HG03045 (cell line): ENCODE results near the gene LYSMD2.

ENCODE experiments used
- ATAC-seq: cut with Tn5 transposase; IDR thresholded peaks from one replicate; pipeline ENCODE4 v1.9.1; 2021; ENCODE audit warnings: mild to moderate bottlenecking, moderate library complexity; ENCODE audit not compliant: unreplicated experiment

LYSMD2 gene

DNA sequence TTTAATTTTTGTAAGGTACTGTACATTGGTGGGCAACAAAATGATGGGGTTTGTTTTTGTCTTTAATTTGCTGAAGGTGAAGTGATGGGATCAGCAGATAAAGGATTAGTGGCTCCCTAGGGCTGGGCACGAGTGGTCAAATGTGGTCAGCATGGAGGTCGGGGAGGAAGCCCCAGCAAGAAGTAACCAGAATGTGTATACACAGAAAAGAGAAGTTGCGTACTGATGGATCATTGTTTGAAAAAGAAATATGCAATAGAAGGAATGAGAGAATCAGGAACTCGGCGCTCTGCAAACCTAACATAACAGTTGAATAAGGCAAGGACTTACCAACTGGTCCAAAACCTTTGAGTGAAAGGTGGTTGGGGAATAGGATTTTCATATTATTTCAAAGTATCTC lies 15.4 kb upstream of the LYSMD2 start:
- ATAC-seq: no peak

DNA sequence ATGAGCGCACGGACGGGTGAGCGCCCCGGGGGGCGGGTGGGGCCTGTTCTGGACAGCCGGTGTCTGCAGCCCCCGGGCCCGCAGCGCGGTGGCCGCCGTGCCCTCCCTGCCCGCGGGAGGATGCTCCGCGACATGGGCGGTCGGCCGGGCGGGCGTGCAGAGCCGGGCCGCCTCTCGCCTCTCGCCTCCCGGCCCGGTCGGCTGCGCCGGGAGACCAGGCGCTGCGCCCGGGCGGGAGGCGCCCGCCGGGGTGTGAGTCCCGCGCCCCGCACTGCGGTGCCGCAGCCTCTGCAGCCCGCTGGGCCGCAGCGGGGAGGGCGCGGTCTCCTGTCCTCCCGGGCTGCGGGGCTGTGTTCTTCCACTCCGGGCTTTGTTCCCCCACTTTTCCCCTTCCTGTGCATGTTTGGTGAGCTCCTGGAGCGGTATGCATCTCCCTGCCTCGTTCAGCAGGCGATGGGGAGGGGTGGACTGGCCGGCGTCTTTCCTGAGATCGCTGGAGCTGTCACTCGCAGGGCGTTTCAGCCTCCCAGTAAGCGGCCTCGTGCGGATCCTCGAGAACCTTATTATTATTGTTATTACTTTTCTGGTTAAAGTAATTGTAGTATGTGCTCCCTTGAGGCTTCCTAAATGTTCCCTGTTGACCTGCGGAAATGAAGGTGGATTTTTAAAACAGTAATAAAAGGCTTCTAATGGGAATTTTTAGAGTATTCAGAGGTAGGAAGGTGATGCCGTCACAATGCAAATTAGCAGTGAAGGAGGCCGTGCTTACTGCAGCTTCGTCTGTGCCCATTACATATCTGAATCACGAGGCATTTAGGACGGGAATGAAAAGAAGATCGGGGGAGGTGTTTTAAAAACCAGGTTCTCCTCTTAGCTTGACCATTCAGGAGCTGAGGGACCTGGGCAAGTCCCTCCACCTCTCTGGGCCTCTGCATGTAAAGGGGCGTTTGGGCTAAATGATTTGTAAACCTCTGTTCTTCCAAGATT lies 14.5 kb upstream of the LYSMD2 start:
- ATAC-seq: peak; percentile 38

DNA sequence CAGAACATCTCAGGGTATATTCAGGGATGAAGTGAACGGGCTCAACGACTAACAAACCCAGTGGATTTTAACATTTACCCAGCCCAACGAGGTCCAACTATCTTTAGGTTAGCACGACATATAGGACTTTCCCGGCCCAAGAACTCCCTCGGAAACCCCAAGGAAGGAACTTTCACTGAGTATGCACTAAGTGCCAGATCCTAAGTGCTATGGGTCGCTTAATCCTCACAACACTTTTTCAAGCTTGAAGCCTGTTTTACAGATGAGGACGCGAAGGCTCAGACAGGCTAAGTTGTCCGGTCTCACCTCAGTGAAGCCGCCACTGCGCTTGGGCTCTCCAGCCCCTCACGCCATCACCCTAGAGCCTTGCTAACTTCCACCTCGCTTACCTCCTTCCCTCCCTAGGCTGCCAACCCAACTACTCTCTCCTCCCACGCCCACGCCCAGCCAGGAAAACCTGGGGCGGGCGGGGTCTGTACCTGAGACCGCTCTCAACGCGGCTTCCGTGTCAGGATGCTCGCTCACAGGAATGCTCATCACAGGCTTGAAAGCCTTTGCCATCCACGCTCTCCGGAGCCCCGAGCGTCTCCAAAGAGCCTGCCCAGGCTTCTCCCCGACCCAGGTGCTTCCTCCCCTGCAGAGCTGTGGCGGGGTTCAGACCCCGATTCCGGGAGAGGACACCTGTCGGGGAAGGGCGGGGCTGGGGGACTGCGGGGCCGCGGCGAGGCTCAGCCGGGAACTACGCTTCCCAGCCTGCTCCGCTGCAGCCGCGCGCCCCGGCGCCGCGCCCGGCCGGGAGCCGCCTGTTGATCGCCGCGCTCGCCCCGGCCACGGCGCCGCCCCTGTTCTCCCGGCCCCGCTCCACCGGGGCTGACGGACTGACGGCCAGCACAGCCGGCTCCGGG lies 13.6 kb upstream of the LYSMD2 start, which contains the start of gene TMOD2:
Gene TMOD2 (plus strand): TSS at position 806 of the 905 bp plus-strand sequence. CDS start 14,845 bp downstream, outside the sequence.
- peak; percentile 79 for ATAC-seq

DNA sequence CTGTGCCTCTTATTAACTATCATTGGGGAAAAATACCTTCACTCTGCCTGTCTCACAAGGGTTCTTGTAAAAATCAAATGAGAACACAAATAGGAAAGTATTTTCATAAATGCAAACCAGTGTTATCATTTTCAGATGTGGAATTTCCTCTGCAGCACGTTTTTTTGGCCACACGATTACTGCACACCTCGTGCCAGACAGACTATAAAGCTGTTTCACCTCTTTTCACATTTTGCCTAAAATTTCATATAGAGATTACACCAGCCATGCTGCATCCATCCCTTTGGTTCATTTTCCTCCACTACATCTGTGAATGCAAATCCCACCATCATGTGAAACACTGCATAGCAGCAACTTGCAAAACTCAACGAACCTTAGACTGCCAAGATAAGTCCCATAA lies 12.7 kb upstream of the LYSMD2 start:
- ATAC-seq: no peak

DNA sequence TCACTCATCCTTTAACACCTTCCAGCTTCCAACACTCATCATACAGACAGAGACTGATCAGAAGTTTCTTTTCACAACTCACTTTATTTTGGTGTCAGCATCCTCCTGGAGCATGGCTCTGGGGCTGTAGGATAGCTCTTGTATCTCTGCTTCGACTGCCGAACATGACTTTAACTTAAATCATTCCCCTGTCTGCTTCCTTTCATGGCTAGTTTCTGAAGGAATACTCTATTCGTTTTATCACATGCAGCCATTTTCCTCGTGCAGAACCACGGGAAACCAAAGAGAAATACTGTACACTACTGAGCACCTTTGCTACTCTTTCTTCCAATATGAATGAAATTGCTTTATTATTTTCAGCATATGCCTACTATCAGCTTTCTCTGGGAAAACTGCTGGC lies 11.9 kb upstream of the LYSMD2 start:
- ATAC-seq: no peak

DNA sequence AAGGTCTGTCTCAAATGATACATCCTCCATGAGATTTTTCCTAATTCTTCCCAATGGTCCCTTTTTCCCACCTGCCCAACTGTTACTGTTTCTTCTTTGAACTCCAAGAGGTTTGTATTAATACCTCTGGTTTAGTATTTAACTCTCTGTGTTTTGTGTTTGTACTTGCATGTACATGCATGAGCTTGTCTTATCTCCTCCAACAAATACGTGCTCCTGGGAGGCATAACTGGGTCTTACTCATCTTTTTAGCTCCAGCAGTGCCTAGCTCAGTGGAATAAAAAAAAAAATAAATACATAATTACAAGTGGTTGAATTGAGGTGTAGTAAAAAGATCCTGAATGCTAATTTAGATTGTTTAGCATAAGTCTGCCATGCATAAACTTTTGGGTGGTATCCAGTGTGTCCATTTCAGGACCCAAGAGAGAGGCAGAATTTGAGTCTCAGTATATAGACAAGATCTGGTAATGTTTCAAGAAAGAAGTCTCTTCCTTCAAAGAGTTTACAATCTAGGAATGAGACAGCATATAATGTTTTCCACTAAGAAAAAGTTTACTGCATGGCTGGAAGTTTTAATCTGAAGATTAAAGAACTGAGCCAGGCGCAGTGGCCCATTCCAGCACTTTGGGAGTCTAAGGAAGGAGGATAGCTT lies 1.7 kb upstream of the LYSMD2 start:
- ATAC-seq: no peak

DNA sequence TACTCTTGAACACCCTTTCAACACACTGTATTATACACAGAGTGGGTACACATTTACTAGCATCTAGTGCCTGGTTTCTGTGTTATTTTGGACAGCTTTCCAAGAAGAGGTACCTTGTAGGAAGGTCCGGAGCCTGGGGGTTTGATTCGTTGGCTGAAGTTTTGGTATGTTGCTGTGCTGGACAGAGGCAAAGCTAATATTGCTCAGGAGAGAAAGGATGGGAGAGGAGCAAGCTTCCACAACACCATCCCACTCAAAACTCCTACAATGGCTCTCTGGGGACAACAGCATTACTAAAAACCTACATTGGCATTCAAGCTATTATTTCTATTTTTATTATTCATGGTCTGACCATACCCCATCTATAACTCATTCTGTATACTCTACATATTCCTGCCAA lies 1.1 kb upstream of the LYSMD2 start:
- ATAC-seq: no peak

DNA sequence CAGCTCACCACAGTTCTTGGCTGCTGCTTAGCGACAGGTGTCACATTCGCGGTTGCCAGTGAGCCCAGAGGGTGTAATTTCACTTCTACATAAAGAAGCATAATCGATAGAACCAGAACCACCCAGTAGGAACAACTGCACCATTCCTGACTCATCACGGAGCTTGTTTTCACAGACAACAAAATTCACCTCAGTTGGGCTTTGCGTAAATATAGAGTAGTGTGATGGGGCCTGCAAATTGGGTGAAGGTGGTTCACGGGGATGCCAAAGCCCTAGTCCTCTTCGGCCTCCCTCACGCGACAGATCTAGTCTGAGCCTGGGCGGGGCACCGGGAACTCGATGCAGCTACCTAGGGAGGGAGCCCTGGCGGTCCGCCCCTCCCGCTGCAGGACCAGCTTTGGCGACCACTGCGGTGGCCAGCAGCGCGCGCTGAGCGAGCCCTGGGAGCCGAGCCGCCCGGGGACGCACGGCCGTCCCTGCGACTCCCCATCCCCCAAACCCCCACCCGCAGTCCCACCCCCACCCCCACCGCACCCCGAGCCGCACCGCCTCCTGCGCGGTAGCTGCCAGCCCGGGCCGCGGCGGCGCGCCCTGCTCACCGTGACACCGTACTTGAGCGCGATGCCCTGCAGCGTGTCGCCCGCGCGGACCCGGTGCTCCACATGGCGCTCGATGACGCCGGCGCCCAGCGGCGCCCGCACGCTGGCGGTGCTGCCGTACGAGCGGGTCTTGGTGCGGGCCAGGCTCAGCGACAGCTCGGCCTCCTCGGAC lies 519 bp downstream of the LYSMD2 start:
- ATAC-seq: peak; percentile 30

DNA sequence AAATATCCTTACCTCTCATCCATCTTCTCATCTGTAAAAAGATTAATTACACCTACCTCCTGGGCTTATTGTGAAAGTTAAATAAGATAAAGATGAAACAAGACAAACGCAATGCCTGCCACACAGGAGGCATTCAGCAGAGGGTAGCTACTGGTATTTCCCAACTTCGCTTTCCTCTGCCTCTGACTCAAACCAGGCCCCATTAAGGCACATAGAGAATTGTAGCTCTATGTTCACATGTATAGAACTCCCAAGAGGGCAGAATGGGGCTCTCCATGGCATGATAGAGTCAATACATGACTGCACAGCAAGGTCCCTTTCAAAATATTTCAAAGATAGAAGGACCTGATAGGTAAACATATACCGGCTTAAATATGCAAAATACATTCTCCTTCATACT lies 1.4 kb downstream of the LYSMD2 start:
- no peak for ATAC-seq

DNA sequence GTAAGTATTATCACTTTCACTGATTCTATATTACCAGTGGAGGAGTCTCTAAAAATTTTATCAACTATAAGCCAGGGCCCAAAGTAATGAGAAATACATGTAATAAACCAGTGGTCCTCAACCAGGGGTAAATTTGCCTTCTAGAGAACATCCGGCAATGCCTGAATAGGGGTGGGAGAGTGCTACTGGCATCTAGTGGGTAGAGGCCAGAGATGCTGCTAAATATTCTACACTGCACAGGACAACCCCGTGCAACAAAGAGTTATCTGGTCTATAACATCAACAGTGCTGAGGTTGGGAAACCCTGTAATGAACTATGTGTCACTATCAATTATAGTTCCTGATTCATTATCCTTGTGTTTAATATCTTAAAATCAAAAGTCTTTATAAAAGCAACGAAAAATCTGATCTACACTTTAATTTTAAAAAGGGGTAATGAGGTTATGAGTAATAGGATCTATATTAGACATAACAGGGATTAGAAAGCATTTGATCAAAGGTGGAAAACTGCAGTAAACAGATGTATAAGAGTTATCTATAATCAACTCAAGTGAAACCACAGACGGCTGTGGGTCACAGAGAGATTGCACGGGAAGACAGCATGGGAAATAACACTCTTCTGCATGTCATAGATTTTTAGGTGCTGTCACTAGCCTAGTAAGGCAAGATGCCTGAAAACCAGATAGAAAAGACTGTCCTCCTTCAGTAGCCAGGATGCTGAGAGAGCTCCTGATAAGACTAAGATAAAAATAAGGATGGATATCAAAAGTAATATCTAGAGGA lies 2.0 kb downstream of the LYSMD2 start:
- no peak for ATAC-seq

DNA sequence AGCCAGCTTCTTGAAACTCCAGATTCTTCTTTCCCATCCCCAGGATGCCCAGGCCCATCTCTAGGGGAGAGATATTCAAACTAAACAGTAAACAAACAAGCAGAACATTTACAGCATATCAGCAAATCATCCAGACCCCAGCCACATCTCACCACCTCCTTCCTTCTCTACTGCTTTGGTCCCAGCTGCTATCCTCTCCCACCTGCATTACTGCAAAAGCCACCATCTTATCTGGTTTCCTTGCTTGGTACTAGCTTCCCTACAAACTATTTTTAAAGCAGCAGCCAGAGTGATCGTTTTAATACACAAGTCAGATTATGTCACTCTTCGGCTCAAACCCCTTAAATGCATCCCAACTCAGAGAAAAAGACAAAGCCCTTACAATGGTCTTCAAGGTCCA lies 4.8 kb downstream of the LYSMD2 start:
- ATAC-seq: no peak

DNA sequence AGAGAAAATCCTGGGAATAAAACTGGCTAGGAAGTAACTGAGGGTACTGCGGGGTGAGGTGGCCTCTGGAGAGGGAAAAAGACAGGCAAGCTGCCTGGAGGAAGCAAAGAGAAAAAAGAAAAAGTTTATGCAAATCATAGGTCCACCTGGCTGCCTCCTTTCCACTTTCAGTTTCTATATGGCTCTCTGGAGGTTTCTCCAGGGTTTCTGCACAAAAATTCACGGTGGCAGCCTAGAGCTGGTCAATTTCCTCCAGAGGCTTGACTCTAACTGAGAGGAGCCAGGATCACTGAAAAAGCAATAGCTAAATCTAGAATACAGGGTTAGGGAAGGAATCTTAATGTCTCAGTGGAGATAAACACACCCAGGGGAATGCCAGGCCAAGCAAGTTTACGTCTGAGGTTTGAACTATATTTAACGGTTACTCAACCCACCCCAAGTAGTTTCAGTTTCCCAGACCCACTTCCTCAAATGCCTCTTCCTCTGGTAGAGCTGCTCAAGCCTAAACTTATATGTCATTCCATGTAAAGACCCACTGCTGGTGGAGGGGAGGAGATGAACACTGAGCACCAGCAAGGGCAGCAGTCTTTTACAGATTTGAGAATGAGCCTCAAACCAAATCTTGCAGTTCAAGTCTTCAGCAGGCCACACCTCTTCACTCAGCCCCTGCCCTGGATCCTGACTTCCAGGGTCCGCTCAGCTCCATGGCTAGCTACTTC lies 5.7 kb downstream of the LYSMD2 start:
- ATAC-seq: peak; percentile 63

DNA sequence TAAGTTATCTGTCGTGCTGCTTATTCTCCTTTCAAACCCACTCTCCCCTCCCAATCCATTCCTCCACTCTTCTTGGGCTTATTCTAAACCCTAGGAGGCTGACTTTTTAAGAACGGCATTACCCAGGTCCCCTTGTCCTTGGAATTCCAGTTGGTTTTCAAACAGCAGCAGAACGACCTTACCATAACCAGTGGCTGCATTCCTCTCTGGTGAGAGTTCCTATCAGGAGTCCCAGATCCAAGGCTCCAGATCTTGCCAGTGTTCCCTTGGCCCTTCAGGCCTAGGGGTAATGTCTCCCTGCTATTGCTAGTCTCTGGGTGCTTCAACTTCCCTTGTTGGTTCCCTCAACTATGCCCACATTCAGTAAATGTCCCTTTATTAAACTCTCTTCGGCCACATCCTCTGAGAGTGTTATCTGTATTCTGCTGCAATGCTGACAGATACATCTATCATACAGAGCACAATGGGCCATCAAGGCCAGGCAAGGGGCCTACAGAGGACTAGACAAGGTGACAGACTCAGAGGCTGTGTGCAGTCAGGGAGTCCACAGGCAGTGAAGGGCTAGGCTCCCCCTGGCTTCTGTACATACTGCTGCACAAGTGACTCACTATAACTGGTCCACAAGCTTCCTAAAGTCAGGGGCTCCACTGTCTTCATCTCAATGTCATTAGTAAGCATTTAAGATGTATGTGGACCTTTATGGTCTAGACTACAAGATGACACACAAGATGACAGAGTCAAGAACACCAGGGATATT lies 10.1 kb downstream of the LYSMD2 start:
- no peak for ATAC-seq

DNA sequence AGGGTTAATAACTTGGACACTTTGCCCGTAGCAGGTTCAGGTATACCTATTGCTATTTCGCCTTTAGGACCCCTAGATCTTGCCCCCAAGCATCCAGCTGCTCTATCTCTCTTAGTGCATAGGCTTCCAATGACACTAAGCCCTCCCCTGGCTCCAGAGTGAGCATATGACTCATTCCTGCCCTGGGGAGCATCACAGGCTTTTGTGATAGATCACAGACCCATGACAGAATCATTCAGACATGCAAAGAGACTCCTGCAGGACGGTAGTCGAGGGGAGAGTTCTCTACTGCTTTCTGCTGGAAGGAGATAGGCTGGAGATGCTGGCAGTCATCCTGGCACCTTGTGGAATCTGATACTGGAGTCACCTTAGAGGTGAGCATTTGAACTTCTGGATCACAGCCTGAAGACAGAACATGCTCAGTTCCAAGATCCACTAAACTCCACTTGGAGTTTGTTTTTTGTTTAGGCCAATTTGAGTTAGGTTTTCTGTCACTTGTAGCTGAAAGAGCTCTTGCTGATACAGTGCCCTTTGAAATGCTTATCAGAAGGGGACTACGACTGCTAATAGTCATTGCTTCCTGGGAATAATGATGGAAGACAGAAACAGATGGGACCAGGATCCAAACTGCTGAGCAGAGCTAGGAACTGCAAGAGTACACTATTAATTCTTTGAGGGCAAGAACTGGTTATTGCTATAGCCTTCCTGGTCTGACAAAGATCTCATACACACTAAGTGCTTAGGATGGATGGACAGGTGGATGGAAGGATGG lies 11.0 kb downstream of the LYSMD2 start:
- peak; percentile 67 for ATAC-seq

DNA sequence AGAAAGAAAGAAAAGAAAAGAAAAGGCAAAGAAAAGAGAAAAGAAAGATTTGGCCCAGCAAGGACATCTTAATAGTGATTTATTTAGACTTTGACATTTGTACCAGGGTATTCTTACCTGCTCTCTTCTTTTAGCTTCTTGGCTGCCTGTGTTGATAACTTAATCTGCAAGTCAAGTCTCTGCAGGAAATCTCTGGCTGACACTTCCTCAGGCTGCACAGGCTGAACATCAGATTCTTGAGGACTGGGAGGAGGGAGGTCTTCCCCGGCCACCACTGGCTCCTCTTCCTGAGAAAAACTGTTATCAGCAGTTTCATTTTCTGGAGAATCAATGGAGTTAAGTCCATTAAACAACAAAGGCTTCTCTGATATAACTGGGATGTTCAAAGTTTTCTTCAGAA lies 12.8 kb downstream of the LYSMD2 start:
- no peak for ATAC-seq

DNA sequence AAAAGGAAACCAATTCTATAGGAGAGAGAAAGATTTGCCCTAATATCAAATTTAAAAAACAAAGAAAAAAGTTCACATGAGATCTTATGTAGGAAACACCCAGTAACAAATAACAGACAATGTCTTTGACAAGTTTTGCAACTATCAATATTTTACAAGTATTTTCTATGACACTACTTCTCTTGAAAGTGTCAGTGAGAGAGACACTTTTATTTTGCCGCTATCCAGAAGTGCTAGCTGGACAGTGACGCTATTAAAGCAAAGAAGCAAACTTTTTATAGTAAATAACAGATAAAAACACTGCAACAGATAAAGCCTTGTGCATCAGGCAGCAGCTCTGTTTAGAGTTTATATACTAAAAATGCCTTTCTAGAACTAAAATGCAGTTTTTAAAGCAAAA lies 13.3 kb downstream of the LYSMD2 start:
- no peak for ATAC-seq

DNA sequence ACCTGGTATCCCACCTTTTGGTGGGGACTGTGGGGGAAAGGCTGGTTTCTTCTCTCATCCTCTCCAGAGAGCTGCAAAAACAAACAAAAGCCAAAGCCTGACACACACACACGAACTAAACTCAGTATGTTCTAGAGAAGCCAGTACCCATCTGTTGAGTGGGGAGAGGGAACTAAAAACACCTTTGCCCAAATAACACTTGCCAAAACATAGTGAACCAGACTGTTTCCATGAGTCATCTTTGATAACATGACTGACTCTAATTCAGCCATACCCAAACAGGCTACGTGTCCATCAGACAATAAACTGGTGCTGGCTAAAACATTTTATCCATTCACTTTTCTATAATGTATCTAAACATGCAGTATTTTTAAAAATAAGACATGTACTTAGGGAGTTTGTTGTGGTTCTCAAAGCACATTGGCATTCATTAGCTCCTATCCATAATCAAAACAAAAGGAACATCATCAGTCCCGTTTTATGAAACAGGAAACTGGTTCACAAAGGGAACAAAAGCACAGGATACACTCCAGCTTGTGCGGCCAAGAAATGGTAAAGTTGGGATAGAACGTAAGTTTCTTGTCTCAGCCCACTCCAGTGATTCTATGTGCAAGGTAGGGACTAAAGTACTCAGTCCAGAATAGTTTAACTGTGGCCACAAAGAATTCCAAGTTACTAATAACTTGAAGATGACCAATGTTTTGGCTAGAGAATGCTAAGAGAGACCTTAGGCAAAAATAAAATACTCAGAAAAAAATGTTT lies 16.1 kb downstream of the LYSMD2 start:
- ATAC-seq: no peak
